HG02610 (cell line): Measurements from ENCODE around the gene FXYD1.
"Not testable (repeated sequence)": the region's sequence is repeated elsewhere in the genome, so short reads cannot be mapped to it uniquely, and the experiment has no call there.

Experiments
- ATAC-seq: cut with Tn5 transposase; IDR thresholded peaks from one replicate; pipeline ENCODE4 v1.9.1; 2021; ENCODE audit warnings: mild to moderate bottlenecking, moderate library complexity; ENCODE audit not compliant: unreplicated experiment

Gene FXYD1

DNA sequence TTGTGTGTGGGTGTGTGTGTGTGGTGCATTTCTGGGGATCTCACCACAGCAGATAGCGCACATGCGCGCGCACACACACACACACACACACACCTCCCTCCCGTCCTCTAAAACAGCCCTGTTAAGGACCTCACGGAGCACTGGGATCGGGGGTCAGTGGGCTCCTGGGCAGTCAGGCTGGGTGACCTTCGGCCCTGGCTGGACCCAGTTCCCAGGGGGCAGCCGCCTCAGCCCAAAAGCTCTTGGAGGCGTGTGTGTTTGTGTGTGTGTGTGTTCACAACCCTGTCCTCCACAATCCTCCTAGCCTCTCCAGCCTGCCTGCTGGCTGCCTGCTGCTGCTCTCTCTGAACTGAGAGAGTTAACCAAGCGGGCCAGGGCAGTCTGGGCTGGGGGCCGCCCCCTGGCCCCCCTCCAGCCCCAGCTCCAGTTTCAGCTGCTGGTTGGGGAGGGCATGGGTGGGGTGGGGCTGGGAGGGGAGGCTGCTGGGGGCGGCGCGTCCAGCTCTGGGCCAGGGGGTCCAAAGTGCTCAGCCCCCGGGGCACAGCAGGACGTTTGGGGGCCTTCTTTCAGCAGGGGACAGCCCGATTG is at the start of gene FXYD1:
Gene FXYD1, plus strand, starts transcription at position 520 of the 588 bp plus-strand sequence. CDS start 1,256 bp downstream, outside the sequence.
- ATAC-seq = no peak

GRCh38 chr19:35089554-35089953 is 49.1 kb upstream of the FXYD1 start:
- no peak for ATAC-seq

DNA sequence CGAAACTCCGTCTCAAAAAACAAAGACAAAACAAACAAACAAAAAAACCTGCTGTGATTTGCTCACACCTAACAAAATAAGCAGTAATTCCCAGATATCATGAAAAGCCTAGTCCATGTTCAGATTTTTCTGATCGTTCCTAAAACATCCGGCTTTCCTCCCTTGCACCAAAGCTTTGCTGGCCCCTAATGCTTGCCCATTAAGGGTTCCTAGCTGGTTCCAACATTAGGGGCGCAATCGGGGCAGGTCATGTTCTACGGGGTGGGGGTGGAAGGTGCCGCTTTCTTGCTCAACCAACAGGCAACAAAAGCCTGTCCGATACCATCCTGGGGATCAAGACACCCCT is 48.5 kb upstream of the FXYD1 start:
- ATAC-seq = no peak

GRCh38 chr19:35090506-35091214 is 48.0 kb upstream of the FXYD1 start:
- ATAC-seq = no peak

DNA sequence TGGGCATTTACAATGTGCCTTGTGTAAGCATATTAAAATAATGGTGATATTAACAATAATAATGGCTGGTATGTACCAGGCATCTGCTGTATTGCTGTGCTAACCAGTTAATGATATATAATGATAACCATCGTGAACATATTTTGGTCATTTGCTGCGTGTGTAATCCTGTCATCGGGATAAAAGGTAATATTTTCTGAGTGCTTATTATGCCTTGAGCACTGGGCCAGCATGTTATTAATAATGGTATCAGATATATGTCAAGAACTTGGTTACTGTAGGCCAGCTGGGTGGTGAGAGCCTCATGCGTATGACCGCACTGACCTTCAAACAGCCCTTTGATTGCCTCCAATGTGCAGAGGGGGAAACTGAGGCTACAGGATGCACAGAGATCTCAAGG is 45.2 kb upstream of the FXYD1 start:
- no peak for ATAC-seq

- ATAC-seq = no peak
Observed at GRCh38 chr19:35093941-35094647, 44.5 kb upstream of the FXYD1 start.

DNA sequence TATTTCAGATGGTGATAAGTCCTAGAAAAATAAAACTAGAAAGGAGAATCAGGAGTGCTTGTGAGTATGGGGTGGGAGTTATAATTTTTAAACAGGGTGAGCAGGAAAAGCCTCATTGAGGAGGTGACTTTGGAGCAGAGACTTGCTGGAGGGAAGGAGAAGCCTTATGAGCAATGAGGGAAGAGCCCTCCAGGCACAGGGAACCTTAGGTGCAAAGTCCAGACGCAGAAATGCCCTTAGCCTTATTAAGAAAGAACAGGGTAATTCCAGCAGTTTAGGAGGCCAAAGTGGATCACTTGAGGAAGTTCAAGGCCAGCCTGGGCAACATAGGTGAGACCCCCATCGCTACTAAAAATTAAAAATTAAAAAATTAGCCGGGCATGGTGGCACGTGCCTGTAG is 44.0 kb upstream of the FXYD1 start:
- no peak for ATAC-seq

GRCh38 chr19:35095667-35096368 is 42.8 kb upstream of the FXYD1 start:
- ATAC-seq = no peak

- ATAC-seq = no peak
Observed at GRCh38 chr19:35098413-35099049, 40.1 kb upstream of the FXYD1 start.

DNA sequence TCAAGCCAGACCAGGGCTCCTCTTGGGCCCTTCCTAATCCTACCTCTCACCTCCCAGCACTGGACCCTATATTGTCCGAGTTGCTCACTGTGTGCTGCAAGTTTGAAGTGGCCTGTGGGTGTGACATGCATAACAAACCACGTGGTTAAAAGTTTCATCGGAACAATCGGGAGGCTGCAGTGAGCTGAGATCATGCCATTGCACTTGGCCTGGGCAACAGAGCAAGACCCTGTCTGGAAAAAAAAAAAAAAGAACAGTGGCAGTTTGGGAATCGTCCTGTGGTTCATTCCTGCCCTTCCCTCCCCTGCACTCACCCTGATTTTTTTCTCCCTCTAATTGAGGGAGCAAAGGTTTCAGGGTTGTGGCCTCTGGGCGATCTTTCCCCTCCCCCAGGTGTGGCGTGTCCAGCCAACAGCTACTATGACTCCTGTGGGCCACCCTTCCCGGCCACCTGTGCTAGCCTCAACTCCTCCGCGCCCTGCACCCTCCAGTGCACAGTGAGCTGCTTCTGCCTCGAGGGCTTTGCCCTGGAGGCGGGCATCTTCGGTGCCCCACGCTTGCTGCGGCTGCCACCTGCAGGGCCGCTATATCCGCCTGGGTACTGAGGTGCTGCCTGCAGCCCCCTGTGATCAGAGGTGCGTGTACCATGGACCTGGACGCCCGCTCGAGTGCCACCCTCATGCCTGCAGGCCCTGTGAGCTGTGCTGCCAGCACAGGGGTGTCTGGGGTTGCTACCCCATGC is 39.3 kb upstream of the FXYD1 start:
- ATAC-seq = no peak

- ATAC-seq = no peak
Observed at GRCh38 chr19:35099897-35100275, 38.7 kb upstream of the FXYD1 start.

DNA sequence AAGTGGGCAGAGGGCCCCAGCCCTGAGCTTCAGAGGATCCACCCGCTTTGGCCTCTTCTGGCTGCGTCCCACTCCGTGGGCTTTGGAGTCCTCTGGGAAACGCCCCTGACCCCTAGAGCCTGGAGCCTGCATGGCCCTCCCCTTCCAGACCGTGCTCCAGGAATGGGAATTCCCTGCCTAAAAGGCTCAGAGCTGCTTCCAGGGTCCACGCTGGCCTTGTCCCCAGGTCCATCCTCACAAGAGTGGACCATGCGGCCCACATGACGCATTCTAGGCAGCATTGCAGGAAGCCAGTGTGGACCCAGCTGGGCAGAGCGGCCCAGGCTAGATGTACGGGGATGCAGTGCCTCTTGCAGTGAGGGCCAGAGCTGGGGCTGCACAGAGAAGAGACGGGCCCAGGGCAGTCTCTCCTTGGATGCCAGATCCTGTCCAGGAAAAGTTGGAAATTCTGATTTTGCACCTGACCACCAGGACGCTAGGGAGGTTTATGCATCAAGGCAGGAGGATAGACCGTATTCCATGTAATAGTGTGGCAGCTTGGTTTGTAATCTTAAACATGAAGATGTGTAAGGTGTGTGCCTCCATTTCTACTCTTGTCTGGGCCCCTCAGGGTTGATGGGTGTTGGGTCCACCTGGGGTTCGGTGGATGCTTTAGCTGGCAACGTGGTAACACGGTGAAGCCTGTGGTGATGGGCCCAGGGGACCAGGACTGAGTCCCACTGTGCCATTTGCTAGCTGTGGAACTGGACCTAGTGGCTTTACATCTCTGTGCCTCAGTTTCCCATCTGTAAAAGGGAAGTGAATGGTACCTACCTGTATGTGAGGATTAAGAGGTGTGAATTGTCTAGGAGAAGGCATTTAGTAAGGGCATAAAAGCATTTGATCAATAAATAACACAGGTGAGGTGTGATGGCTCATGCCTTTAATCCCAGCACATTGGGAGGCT is 37.8 kb upstream of the FXYD1 start:
- no peak for ATAC-seq

- ATAC-seq = not testable (repeated sequence)
Observed at GRCh38 chr19:35101949-35102348, 36.7 kb upstream of the FXYD1 start.

- ATAC-seq = not testable (repeated sequence)
Observed at GRCh38 chr19:35103614-35104013, 35.0 kb upstream of the FXYD1 start.

DNA sequence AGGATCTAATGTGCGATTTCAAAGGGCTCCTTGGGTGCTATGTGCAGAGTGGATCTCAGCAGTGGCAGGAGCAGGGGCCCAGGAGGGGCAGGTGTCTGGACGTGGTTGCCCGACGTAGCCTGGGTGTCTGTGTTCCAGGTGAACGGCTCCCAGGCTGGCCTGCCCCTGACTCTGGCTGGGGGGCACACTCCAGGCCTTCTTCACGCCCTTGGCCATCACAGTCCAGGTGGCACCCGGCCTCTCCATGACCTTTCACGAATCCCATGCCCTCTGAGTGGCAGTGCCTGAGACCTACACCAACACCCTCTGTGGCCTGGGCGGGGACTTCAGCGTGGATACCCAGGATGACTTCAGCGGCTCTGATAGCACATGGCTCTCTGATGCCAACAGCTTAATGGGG is 34.3 kb upstream of the FXYD1 start:
- no peak for ATAC-seq

DNA sequence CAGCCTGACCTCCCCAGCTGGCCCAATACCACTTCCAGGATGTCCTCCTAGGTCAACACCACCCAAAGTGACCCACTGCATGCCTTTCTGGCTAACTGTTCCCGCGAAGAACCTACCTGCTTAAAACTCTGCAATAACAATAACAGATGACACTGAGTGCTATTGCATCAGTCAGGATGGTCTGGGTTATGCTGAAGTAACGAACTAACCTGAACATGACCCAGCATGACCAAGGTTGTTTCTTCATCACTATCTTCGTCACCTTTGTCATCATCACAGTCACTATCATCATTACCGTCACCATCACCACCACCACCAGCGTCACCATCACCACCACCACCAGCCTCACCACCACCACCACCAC is 33.6 kb upstream of the FXYD1 start:
- ATAC-seq = no peak

GRCh38 chr19:35105411-35106290 is 33.0 kb upstream of the FXYD1 start:
- no peak for ATAC-seq

GRCh38 chr19:35106291-35106583 is 32.4 kb upstream of the FXYD1 start:
- no peak for ATAC-seq
